ENCODE results near the gene CBX2.

GRCh38 chr17:79806446-79806760 lies 28.5 kb downstream of the CBX2 start:
- no peak for TF ChIP-seq CTCF (IDR thresholded peaks at IDR 0.05)
- no peak for TF ChIP-seq POLR2A (IDR thresholded peaks at IDR 0.05)
